Measurements from ENCODE around the gene GRM8.

DNA sequence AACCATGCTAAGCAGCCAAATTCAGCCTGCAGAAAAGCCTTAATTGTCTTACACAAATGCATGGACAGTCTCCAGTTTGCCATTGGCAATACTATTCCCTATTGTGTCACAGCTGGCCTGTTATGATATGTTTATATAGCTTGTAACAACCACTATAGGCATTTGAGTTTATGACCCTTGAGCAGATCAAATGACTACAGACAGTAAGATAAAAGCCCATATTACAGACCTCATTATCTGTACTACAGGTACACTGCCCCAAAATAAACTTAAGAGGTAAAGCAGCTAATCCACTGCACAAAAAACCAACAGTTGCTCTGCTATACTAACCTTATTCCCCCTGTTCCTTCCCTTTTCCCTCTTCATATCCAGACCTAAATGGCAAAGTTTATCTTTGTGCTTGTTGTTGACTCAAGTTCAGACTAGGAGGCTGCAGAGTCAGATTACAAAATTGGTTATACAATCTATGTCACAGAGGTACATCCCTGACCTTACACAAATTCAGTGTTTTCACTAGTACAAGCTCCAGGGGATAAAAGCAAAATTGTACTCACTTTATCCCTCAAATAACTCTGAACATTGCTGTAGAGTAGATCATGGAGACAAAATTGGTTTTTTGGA, 218.4 kb downstream of the GRM8 start:
- no peak for TF ChIP-seq POLR2AphosphoS5 (IDR thresholded peaks at IDR 0.05)
- TF ChIP-seq, protein P1, sequence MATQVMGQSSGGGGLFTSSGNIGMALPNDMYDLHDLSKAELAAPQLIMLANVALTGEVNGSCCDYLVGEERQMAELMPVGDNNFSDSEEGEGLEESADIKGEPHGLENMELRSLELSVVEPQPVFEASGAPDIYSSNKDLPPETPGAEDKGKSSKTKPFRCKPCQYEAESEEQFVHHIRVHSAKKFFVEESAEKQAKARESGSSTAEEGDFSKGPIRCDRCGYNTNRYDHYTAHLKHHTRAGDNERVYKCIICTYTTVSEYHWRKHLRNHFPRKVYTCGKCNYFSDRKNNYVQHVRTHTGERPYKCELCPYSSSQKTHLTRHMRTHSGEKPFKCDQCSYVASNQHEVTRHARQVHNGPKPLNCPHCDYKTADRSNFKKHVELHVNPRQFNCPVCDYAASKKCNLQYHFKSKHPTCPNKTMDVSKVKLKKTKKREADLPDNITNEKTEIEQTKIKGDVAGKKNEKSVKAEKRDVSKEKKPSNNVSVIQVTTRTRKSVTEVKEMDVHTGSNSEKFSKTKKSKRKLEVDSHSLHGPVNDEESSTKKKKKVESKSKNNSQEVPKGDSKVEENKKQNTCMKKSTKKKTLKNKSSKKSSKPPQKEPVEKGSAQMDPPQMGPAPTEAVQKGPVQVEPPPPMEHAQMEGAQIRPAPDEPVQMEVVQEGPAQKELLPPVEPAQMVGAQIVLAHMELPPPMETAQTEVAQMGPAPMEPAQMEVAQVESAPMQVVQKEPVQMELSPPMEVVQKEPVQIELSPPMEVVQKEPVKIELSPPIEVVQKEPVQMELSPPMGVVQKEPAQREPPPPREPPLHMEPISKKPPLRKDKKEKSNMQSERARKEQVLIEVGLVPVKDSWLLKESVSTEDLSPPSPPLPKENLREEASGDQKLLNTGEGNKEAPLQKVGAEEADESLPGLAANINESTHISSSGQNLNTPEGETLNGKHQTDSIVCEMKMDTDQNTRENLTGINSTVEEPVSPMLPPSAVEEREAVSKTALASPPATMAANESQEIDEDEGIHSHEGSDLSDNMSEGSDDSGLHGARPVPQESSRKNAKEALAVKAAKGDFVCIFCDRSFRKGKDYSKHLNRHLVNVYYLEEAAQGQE (IDR thresholded peaks at IDR 0.05; ENCODE audit: borderline replicate concordance) = no peak
- no peak for TF ChIP-seq EZH2 (IDR thresholded peaks at IDR 0.05; ENCODE audit: borderline replicate concordance, insufficient read depth, low read length, poor library complexity, severe bottlenecking)
- TF ChIP-seq, protein P2, sequence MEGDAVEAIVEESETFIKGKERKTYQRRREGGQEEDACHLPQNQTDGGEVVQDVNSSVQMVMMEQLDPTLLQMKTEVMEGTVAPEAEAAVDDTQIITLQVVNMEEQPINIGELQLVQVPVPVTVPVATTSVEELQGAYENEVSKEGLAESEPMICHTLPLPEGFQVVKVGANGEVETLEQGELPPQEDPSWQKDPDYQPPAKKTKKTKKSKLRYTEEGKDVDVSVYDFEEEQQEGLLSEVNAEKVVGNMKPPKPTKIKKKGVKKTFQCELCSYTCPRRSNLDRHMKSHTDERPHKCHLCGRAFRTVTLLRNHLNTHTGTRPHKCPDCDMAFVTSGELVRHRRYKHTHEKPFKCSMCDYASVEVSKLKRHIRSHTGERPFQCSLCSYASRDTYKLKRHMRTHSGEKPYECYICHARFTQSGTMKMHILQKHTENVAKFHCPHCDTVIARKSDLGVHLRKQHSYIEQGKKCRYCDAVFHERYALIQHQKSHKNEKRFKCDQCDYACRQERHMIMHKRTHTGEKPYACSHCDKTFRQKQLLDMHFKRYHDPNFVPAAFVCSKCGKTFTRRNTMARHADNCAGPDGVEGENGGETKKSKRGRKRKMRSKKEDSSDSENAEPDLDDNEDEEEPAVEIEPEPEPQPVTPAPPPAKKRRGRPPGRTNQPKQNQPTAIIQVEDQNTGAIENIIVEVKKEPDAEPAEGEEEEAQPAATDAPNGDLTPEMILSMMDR (IDR thresholded peaks at IDR 0.05; ENCODE audit: poor library complexity, severe bottlenecking) = no peak
- no peak for TF ChIP-seq TAF1 (IDR thresholded peaks at IDR 0.05; ENCODE audit: low read depth)
- no peak for TF ChIP-seq EP300 (conservative IDR thresholded peaks at IDR 0.05; ENCODE audit: poor library complexity, severe bottlenecking)
- no peak for TF ChIP-seq RAD21 (conservative IDR thresholded peaks at IDR 0.05)
- no peak for TF ChIP-seq MXI1 (conservative IDR thresholded peaks at IDR 0.05; ENCODE audit: poor library complexity, severe bottlenecking)

Data from neural cell (in vitro differentiated cells).